Skin epidermis (tissue), 12 donors: ENCODE results near the gene ARHGEF11.
A peak's percentile ranks its signal among the peaks of the same experiment; 100 is the strongest.

Experiments used
- H3K27ac ChIP-seq, 21 experiments: fragments of 200-600 bp; sonication (generic) in 11 of 21; one replicate each; pipeline ENCODE4 v1.5.0; 2020; ENCODE audit warnings: mild to moderate bottlenecking in 3 of 21, inconsistent platforms in 2 of 21, moderate library complexity in 2 of 21
- H3K4me3 ChIP-seq, 7 experiments: fragments of 200-600 bp; sonication (generic) in 2 of 7; one replicate each; pipeline ENCODE4 v1.5.0; 2020; ENCODE audit warnings: inconsistent platforms in 2 of 7, mild to moderate bottlenecking in 2 of 7, moderate library complexity in 1 of 7

ARHGEF11 gene

DNA sequence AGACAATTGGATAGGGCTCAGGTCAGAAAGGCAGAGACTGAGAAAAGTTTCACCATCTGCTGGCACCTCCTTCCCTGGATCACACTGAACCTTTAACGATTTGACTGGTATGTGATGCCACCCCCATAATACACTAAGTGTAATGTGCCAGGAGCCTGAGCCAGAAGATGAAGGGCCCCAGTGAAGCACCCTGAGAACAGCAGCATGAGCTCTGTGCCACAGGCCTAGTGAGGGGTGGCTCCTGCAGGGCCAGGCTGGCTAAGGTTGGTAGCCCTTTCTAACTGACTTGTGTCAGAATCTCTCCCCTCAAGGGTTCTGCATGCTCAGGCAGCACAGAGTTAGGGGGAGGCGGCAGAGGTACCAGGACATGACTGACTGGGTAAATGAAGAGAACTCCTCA is 38.9 kb downstream of the ARHGEF11 start:
- Histone ChIP-seq H3K4me3 (no peak overlapping the region), H3K27ac (peak overlapping the region in 1 of 21 experiments; percentile 14)

DNA sequence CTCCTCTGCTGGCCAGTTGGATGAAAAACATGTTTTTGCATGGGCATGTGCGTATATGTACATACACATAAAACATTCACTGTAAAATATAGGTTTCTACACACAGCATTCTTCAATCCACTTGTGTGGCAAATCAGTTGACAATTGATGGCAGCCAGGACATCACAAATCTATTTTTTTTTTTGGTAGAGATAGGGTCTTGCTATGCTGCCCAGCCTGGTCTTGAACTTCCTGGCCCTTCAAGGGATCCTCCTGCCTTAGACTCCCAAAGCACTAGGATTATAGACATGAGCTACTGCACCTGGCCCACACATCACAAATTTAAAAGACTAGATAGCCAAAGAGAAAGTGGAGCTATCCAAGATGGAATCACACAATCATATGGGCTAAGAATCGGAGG is 39.6 kb downstream of the ARHGEF11 start:
- H3K4me3 ChIP-seq = no peak overlapping the region
- no peak overlapping the region for H3K27ac ChIP-seq

DNA sequence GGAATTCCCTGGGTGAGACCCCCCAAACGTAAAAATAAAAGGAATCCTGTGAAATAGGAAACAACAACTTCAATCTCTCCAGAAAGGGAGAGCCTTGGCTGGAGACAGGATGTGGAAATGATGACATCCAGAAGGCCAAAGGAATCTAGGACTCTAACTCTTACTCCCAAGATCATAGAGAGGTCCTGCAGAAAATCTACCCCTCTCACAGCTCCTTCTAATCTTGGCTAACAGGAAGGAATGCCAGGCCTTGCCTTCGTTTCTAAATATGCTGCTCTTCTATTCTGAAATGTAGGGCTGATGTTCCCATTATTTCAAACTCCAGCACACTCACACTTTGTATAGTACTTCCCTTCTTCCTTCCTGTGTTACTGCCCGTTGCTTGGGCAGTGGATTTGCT is 40.7 kb downstream of the ARHGEF11 start:
- peak overlapping the region in 8 of 21 experiments; percentile 2 to 51 (median 34) for H3K27ac ChIP-seq
- H3K4me3 ChIP-seq = no peak overlapping the region

DNA sequence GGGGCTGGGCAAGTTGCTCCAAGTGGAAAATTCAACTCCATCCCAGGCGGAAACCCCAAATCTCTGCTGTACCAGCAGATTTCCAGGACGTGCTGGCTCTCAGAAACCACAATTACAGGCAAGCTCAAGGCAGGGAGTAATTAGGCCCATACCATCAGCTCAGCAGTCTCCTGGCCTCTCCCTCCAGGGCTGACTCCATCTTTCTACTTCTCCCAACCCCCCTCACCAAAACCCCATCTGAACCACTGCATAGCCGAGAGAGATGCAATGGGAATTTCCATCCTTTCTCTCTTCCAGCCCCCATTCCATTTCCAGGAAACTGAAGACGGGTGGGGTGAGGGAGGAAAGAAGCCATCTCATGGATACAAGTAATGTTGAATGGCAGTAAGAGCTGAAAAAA is 41.2 kb downstream of the ARHGEF11 start:
- Histone ChIP-seq H3K27ac (peak overlapping the region in 6 of 21 experiments; percentile 27 to 51 (median 40)), H3K4me3 (no peak overlapping the region)

DNA sequence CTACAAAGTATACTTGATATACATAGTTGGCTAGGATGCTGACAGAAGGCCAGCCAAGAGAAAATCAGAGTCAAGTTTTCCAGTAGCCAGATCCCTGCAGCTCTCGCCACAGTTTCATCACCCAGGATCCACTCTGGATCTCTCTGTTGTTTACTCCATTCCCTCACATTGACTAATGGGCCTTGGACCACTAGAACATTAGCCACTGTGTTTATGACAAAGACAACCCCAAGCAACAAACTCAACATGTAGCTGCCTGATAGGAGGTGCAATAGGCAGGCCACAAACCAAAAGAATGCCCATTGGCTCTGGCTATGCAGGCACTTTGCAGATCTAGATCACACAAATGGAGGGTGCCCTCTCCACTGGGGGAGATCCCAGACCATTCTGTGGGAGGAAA is 44.2 kb downstream of the ARHGEF11 start:
- Histone ChIP-seq H3K27ac (no peak overlapping the region), H3K4me3 (no peak overlapping the region)

DNA sequence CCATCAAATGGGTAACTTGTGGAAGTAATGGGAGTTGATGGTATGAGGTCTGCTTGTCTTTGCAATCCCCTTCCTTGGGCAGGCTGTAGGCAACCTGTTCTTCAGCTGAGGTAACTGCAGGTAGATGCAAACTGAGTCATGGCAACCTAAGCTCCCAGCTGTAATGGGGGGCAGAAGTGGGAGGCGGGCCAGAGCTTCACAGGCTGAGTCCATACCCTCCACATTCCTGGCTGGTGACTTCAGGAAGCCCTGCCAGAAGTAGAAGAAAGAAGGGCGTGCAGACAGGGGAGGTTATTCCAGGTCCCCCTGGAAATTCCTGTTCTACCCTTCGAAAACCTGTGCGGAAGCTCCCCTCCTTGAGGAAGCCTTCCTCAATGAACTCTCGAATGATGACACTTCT is 44.9 kb downstream of the ARHGEF11 start:
- Histone ChIP-seq H3K4me3 (no peak overlapping the region), H3K27ac (no peak overlapping the region)

DNA sequence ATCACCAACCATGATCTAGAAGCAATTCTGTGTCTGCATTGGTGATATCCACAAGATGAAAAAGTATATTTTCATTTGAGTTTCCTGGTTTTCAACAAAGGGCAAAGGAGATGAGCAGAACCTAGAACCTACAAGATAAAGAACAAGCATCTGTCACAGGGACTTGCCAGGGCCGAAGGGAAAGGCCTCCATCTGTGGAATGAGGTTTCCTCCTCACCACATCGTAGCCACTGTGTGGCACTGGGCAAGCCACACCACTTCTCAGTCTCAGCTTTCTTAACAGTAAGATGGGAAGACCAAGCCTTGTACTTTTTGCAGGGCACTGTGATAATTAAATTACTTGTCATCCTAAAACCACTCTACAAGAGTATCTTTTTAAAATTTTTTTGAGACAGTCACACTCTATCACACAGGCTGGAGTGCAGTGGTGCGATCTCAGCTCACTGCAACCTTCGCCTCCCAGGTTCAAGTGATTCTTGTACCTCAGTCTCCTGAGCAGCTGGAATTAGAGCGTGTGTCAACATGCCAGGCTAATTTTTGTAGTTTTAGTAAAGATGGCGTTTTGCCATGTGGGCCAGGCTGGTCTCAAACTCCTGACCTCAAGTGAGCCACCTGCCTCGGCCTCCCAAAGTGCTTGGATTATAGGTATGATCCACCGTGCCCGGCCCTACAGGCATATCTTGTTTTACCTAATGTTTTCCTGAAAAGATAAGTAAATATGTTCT is 45.8 kb downstream of the ARHGEF11 start:
- Histone ChIP-seq H3K27ac (peak overlapping the region in 1 of 21 experiments; percentile 14), H3K4me3 (no peak overlapping the region)

DNA sequence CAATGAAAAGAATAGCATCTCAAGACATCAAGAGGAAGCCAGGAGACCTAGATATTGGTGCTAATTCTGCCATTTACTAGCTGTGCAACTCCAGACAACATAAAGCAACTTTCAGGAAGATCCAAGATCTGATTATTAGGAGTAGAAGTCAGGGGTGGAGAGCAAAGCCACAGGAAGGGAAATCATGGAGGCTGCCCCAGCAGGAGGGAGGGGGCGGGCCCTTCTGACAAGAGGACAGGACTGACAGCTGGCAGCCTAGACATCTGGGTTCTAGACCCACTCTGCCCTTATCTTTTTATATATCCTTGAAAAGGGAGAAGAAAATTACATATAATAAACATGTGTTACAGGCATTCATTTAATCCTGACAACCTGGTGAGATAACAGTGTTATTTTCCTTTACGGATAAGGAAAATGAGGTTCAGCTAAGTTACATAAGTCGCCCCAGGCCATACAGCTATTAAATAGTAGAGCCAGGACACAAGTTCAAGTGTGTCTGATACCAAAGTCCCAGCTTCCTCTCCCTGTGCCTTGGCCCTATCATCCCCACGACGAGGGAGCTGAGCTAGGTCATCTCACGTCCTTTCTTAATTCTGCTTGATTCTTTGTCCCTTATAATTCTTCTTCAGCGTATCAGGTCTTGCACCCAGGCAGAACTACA is 46.6 kb downstream of the ARHGEF11 start:
- no peak overlapping the region for H3K27ac ChIP-seq

DNA sequence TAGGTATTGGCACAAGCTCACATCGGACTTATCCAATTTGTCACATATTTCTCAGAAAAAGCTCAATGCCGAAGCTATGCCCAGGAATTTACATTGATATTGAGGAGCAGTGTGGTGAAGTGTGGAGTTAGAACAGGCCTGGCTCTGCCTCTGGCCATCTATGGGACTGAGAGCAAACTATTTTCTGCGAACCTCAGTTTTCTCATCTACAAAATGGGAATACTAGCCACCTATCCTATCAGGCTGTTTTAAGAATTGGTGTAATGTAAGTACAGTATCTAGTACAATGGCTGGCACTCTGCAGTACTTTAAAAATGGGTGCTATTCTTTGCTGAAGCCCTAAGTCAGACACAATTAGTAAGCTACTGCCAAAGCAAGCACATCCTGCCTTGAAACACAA is 47.2 kb downstream of the ARHGEF11 start:
- Histone ChIP-seq H3K27ac (no peak overlapping the region), H3K4me3 (no peak overlapping the region)

More for the DNA sequence above, 46.6 kb downstream of the ARHGEF11 start:
- H3K4me3 ChIP-seq = no peak overlapping the region

DNA sequence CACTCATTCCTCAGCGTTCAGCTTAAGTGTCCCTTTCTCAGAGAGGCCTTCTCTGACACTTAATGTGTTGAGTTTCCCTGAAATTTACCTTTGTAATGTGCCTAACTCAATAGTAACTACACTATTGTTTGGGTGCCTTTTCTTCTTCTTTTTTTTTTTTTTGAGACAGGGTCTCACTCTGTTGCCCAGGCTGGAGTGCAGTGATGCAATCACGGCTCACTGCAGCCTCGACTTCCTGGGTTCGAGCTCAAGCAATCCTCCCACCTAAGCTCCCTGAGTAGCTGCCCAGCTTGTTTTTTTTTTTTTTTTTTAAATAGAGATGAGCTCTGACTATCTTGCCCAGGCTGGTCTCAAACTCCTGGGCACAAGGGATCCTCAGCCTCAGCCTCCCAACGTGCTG is 50.1 kb downstream of the ARHGEF11 start:
- H3K27ac ChIP-seq = no peak overlapping the region
- H3K4me3 ChIP-seq = no peak overlapping the region

DNA sequence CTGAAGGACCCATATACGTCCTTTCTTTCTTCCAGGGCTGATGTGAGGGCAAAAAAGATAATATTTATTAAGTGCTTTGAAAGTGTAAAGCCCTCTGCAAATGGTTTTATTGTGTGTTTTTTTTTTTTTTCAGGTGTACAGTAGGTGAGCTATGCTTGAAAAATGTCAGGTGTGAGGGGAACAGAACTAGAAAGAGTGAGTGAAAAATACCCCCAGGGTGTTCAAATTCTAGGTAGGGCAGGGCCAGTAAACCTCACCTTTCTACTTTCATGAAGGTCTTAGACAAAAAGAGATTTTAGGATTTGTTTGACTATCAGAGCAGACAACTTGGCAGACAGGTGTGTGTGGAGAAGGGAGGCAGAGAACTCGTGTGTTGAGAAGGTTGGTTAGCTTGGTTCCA is 51.3 kb downstream of the ARHGEF11 start:
- Histone ChIP-seq H3K4me3 (no peak overlapping the region), H3K27ac (no peak overlapping the region)

DNA sequence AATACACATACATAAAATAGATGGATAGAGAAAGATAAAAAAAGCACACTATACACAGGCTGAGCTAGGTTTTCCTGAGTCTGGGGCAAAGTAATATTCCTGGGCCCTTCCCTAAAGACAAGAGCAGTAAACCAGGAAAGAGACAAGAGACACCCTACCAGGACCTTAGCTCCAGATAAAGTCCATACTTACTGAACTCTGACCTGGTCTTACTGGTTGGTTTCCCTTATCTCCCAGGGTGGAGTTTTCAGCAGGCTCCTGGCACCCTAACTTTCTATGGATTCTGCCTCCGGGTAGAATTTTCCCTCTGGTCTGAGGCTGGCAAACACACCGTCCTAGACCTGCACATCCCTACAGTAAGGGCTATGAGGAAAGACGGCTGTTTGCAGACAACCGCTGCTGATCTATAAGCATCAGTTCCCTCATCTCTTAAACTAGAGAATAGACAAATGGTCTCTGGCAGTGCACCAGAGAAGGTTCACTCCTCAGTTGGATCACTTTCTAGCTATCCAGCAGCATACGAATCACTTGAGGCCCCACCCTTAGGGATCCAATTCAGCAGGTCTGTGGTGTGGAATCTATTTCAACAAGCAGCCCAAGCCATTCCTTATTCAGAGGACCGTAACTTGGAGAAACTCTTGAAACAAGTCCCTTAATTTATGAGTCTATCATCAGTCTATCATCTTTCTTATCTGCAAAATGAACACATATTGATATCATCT is 52.0 kb downstream of the ARHGEF11 start:
- Histone ChIP-seq H3K4me3 (no peak overlapping the region), H3K27ac (no peak overlapping the region)

DNA sequence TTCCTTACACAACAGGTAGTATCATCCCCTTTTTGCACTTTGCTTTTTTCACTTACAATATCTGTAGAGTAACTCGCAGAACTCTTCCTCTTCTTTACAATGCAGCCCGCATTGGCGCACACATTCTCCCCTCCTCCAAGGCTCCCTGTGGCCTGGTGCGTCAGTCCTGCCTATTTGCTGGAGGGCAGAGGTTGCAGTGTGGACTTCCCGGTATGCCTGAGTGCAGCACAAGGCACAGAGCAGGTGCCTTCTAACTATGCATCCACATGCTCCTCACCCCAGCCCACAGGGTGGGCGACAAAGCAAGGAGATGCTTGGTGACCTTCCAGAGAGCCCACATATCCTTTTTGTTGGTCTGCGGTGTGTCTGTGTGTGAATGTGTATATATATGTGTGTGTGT is 53.3 kb downstream of the ARHGEF11 start:
- H3K4me3 ChIP-seq = no peak overlapping the region
- no peak overlapping the region for H3K27ac ChIP-seq

DNA sequence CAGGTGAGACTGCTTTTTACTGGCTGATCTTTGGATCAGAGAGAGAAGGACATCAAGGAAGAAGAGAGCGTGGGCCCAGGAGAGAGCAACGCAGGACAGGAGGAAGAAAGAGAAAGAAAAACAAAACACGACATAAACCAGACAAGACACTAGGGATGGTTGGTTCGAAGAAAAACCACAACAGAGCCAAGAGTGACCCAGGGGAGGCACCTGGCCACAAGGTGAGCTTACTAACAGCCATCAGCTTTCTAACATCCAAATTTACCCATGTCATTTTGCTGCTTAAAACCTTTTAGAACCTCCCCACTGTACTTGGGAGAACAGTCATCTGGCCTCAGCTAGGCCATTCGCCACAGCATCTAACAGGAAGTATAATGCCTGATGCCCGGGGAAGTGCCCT is 57.8 kb downstream of the ARHGEF11 start:
- no peak overlapping the region for H3K27ac ChIP-seq
- no peak overlapping the region for H3K4me3 ChIP-seq

DNA sequence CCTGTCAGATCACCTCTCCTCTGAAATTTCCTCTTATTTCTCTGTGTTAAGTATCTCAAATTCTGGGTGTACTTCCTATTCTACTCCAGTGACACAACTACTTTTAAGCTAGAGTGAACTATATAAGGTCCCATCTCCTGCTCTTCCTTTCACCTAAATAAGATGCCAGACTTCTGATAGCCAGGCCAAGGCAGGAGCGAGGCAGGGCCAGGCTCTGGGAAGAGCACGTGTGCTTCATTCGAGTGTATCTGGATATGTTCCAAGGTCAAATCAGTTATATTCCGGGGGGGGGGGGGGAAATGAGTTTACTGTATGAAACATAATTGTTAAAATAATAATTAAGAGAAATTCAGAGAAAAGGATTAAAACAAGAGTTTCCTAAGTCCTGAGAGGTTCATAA is 65.0 kb downstream of the ARHGEF11 start:
- Histone ChIP-seq H3K4me3 (no peak overlapping the region), H3K27ac (no peak overlapping the region)

DNA sequence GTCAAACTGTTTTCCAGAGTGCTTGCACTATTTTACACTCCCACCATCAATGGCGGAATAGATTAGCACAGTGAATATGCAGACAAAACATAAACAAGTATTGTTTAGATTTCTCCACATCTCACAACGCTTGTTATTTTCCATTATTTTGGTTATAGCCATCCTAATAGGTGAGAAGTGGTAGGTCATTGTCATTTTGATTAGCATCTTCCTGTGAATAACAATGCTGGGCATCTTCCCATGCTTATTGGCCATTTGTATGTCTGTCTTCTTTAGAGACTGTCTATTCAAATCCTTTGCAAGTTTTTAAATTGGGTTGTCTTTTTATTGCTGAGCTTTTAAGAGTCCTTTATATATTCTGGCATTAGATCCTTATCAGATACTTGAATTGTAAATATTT is 70.5 kb downstream of the ARHGEF11 start:
- Histone ChIP-seq H3K4me3 (no peak overlapping the region), H3K27ac (no peak overlapping the region)

DNA sequence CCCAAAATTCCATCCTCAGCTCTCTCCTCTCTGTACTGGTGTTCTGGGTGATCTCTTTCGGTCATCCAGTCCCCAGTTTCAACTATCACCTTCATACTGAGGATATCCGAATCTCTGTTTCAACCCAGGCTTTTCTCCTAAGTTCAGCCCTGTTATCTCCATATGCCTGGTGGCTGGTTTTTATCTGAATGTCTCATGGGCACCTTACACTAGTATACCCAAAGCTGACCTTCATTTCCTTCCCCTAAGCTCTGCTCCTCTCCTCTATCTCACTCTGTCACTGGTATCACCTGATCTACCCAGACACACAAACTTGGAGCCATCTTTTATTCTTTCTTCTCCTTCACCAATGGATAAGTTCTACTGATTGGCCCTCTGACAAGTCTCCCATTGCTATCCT is 72.1 kb downstream of the ARHGEF11 start:
- H3K4me3 ChIP-seq = no peak overlapping the region
- H3K27ac ChIP-seq = no peak overlapping the region

DNA sequence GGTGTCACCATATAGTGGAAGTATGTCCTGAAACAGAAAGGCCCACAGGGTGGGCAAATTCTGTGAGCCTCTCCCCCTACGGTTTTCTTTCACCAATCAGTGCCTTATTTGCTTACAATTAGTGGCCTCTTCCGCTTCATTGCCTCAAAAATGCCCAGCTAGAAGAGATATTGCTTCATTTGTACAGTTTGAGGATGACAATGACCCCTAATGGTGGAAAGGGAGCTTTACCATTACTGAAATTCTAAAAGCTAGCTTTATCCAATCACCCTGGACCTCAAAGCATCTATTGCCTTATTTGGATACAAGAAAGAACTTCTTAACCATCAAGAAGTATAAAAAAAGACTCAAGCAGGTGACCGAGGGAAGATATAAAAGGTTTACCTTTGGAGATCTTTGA is 75.5 kb downstream of the ARHGEF11 start:
- Histone ChIP-seq H3K27ac (no peak overlapping the region), H3K4me3 (no peak overlapping the region)

DNA sequence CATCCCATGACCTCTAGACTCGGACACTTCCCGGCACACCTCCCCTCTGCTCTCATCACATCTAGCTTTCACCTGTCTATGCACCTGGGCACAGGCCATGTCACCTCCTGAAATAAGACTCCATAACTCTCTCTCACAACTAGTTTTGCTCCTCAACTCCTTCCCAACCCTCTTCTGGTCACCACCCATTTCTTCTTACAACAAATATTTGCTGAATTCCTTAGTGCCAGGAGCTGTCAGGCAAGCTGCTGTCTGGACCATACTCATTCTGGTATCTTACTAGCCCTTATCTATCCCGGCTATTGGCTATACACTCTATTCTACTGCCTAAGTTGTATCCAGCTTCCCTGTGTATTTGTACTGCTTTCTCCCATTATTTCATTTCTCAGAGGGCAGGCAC is 76.0 kb downstream of the ARHGEF11 start:
- Histone ChIP-seq H3K4me3 (no peak overlapping the region), H3K27ac (no peak overlapping the region)

DNA sequence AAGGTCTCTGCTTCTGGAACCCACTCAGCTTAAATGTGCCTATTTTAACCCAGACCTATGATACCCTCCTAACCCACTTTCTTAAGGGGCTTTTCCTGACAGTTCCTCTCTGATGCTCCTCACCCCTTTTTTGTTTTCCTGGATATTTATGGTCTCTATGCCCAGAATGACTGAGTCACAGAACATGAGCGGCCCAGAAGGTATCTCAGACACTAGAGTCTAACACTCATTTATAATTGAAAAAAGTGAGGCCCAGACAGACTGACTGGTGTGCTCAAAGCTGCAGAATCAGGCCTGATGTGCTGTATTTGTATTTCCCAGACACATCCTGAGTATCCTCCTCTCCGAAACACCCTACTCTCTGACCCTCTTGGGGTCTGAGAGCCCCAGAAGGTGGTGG is 81.1 kb downstream of the ARHGEF11 start:
- Histone ChIP-seq H3K27ac (no peak overlapping the region), H3K4me3 (no peak overlapping the region)

DNA sequence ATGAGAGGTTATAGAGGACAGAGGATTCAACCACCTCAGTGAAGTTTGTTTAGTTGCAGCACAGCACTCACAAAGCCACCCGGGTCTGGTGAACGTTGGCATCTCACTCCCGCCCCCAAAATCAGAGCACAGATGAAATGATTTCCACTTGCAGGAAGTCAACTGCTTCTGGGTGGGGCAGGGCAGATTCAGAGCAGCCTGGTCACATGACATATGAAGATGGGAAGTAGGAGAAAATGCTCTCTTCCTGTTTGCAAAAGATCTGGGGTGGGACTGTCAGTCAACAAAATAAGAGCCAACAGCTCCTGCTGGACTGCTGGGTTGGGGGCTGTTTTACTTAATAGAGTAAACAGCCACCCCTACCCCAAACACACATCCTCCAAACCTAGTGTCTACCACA is 81.9 kb downstream of the ARHGEF11 start:
- H3K27ac ChIP-seq = peak overlapping the region in 6 of 21 experiments; percentile 18 to 66 (median 35)
- no peak overlapping the region for H3K4me3 ChIP-seq
